Measurements from ENCODE around the gene ZP3.
"Not testable (repeated sequence)": the region's sequence is repeated elsewhere in the genome, so short reads cannot be mapped to it uniquely, and the experiment has no call there.

ZP3 gene

GRCh38 chr7:76405738-76406137, 19.0 kb upstream of the ZP3 start:
- DNase-seq (ENCODE audit: low read depth in 2 of 2): no peak

GRCh38 chr7:76407718-76408117, 17.0 kb upstream of the ZP3 start:
- DNase-seq (ENCODE audit: low read depth in 2 of 2): no peak

DNA sequence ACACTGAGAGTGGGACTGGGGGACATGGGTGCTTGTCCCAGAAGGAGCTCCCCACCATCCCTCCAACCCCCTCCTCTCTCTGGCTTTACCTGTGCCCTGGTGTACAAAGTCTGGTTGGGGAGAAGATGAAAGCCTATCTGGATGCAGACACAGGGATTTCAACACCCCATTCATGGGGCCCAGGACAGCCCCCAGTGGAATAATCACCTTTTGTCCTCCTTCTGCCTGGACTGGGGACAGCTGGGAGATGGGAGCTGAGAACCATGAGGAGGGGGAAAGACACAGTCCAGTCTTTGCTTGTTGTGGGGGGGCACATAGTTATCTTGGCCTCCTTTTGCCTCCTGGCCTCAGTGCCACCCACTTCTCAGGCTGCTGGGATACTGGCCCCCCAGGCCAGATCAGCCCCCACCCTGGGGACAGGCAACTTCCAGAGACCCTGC, 16.6 kb upstream of the ZP3 start:
- no peak for DNase-seq (ENCODE audit: low read depth in 2 of 2)

GRCh38 chr7:76409537-76409936, 15.2 kb upstream of the ZP3 start, which contains the start of gene SSC4D:
SSC4D (minus strand) TSS chr7:76409697; CDS start chr7:76404439, 5,258 bp downstream.
- no peak for DNase-seq (ENCODE audit: low read depth in 2 of 2)

DNA sequence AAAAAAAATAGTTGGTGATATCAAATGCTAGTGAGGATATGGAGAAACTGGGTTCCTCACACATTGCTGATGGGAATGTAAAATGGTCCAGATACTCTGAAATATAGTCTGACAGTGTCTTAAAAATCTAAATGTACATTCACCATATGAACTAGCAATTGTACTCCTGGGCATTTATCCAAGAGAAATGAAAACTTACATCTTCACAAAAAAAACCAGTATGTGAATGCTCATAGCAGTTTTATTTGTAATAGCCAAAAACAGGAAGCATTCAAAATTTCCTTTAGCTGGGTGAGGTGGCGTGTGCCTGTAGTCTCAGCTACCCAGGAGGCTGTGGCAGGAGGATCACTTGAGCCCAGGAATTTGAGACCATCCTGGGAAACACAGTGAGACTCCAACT, 13.1 kb upstream of the ZP3 start:
- DNase-seq (ENCODE audit: low read depth in 2 of 2): no peak

- DNase-seq (ENCODE audit: low read depth in 2 of 2): no peak
Observed at GRCh38 chr7:76412249-76412648, 12.5 kb upstream of the ZP3 start.

DNA sequence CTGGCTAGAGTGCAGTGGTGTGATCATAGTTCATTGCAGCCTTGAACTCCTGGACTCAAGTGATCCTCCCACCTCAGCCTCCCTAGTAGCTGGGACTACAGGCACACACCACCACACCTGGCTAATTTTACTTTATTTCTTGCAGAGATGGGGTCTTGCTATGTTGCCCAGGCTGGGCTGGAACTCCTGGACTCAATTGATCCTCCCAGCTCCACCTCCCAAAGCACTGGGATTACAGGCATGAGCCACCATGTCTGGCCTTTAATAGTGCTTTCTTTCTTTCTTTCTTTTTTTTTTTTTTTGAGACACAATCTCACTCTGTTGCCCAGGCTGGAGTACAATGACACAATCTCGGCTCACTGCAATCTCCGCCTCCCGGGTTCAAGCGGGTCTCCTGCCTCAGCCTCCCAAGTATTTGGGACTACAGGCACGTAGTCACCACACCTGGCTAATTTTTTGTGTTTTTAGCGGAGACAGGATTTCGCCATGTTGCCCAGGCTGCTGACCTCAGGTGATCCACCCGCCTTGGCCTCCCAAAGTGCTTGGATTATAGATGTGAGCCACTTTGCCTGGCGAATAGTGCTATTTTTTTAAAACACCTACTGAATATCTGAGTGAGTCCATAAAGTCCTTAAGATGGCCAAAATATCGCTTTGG, 7.0 kb upstream of the ZP3 start:
- not testable (repeated sequence) for DNase-seq (ENCODE audit: low read depth in 2 of 2)

DNA sequence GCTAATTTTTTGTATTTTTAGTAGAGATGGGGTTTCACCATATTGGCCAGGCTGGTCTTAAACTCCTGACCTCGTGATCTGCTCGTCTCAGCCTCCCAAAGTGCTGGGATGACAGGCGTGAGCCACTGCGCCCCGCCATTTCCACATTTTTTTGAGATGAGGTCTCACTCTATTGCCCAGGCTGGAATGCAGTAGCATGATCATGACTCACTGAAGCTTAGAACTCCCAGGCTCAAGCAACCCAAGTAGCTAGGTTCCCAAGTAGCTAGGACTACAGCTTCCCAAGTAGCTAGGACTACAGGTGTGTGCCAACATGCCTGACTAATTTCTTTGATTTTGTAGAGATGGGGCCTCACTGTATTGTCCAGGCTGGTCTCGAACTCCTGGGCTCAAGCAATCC, 3.7 kb upstream of the ZP3 start:
- DNase-seq (ENCODE audit: low read depth in 2 of 2): not testable (repeated sequence)

DNA sequence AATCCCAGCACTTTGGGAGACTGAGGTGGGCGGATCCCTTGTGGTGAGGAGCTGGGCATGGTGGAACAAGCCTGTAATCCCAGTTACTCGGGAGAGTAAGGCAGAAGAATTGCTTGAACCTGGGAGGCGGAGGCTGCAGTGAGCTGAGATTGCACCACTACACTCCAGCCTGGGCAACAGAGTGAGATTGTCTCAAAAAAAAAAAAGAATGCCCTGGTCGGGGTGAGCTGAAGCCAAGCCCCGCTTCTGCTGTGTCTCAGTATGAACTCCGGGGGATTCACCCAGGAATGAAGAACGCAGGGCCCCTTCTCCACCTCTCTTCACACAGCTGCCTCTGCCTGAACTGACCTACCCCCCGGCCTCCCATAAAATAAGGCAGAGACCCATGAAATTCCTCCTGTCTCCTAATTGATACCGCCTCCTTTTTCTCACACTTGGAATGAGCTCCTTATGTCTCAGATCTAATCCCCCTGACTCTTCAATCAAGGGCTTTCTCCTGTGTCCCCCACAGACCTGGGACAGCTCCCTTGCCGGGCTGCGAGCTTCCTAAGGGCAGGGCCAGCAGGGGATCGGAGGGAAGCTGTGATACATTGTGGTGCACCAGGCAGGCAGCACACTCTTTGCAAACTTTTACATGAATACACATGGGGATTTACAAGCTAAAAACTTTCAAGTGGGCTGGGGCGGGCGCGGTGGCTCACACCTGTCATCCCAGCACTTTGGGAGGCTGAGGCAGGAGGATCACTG, 911 bp upstream of the ZP3 start:
- DNase-seq (ENCODE audit: low read depth in 2 of 2): no peak

- DNase-seq (ENCODE audit: low read depth in 2 of 2): no peak
Observed at GRCh38 chr7:76425156-76425555, 406 bp downstream of the ZP3 start.

- not testable (repeated sequence) for DNase-seq (ENCODE audit: low read depth in 2 of 2)
Observed at GRCh38 chr7:76425558-76425957, 808 bp downstream of the ZP3 start.

DNA sequence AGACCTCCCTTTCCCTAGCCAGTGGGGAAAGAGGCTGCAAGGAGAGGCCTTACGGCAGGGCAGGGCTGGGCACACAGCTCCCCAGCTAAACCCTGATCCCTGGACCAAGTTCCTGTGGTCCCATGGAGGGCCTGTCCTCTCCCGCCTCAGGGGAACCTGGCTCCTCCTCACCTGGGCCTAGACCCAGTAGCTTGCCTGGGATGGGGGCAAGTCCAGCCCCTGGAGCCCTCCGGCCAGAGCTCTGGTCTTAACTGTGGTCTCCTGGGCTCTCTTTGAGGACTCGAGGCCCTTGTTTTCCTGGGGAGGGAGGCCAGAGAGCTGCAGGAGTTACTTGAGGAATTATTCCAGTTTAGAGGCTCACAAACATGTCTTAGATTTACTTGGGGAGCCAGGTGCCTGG, 1.5 kb downstream of the ZP3 start:
- no peak for DNase-seq (ENCODE audit: low read depth in 2 of 2)

- DNase-seq (ENCODE audit: low read depth in 2 of 2): no peak
Observed at GRCh38 chr7:76427635-76428034, 2.9 kb downstream of the ZP3 start.

DNA sequence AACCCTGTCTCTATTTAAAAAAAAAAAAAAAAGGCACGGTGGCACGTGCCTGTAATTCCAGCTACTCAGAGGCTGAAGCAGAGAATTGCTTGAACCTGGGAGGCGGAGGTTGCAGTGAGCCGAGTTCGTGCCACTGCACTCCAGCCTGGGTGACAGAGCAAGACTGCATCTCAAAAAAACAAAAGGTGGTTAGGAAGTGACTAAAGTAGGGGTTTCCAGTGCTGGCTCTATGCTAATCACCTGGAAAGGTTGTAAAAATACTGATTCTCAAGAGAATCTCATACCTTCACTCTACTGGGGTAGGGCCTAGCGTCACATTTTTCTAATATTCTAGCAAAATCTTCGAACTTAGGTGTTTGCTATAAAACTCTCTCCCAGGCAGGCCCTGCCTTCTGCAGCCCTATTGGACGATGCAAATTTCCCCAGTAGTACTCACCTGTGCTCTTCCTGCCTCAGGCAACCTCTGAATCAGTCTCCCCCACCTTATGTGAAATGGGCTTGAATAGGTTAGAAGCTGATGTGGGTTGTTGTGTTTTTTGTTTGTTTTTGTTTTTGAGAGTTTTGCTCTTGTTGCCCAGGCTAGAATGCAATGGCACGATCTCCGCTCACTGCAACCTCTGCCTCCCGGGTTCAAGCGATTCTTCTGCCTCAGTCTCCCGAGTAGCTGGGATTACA, 3.5 kb downstream of the ZP3 start:
- no peak for DNase-seq (ENCODE audit: low read depth in 2 of 2)

DNA sequence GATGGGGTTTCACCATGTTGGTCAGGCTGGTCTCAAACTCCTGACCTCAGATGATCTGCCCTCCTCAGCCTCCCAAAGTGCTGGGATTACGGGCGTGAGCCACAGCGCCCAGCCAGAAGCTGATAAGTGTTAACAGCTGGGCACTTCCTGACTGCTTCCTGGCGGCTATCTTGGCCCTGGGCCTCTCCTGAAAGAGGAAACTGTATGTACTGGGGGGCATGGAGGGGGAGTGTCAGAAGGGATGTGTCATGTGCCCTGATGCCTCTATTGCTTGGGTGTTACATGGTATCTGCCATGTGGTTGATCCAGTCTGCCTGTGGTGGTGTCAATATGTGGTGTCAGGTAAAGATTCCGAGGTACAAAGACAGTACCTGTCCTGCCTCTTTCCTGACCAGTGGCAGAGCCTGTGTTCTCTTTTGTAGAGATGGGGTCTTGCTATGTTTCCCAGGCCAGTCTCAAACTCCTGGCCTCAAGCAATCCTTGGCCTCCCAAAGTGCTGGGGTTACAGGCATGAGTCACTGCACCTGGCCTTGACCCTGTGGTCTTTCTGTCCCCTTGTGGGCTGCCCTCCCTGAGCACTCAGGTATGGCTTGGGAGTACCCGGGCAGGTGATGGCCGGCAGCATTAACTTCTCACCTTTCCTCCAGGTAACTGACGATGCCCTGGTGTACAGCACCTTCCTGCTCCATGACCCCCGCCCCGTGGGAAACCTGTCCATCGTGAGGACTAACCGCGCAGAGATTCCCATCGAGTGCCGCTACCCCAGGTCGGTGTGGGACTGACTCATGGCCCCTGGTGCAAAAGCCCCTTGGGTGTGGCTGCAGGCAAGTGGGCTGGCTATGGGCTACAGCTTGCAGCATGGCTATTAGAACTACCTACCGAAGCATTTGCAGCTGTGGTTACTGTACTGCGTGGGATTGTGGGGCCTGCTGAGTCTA, 4.4 kb downstream of the ZP3 start:
- DNase-seq (ENCODE audit: low read depth in 2 of 2): no peak

GRCh38 chr7:76430211-76430610, 5.5 kb downstream of the ZP3 start:
- DNase-seq (ENCODE audit: low read depth in 2 of 2): no peak

DNA sequence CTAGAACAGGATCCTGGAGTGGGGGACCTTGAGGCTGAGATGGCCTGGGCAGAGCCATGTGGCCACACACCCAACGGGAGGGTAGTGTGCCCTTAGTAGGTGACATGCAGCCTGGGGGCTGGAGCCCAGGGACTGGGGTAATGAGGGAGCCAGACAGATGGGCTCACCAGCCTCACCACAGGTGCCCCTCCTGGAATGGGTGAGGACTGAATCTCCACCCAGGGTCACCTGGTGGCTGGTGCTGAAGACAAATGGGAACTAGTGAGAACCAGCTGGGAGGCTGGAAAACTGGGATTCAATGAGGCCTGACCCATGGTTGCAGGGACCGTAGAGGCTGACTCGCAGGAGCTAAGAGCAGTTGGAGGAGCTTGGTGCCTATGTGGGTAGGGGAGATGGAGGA, 6.1 kb downstream of the ZP3 start:
- DNase-seq (ENCODE audit: low read depth in 2 of 2): no peak

DNA sequence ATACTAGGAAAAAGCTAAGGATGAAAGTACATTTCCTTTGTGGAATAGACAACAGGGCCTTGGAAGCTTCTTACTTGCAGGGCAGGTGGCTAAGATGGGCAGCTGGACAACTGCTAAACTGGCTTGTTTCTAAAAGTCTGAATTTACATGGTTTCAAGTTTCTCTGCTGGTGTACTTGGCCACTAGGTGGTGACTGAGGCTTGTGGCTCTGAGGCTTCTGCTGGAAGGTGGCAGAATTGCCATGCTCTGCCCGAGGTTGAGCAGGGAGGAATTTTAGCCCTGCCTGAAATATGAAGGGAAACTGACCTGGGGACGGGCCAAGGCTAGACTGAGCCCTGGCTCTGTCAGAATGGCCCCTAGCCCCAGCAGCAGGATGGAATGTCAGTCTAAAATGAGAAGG, 13.1 kb downstream of the ZP3 start:
- peak; percentile 39 to 41 for DNase-seq (ENCODE audit: low read depth in 2 of 2)

GRCh38 chr7:76439120-76439888, 14.6 kb downstream of the ZP3 start:
- not testable (repeated sequence) for DNase-seq (ENCODE audit: low read depth in 2 of 2)

- not testable (repeated sequence) for DNase-seq (ENCODE audit: low read depth in 2 of 2)
Observed at GRCh38 chr7:76440404-76440803, 15.7 kb downstream of the ZP3 start.

- DNase-seq (ENCODE audit: low read depth in 2 of 2): not testable (repeated sequence)
Observed at GRCh38 chr7:76441792-76442191, 17.0 kb downstream of the ZP3 start.

Measured in stimulated activated CD8-positive, alpha-beta memory T cell treated with anti-CD3 and anti-CD28 coated beads, Interleukin-7, amount 100 ng/mL, for 4 hours (primary cell).